ENCODE measurements around the gene MCC. TPM values are rescaled to one million over a fixed set of nuclear protein-coding genes. Genes with fewer than 3 reads are reported as not detected.

MCC gene
- total and polyA plus RNA-seq, 2 of the 4 experiments (the other 2 are of a cell fraction): 5.0 to 20.6 TPM

DNA sequence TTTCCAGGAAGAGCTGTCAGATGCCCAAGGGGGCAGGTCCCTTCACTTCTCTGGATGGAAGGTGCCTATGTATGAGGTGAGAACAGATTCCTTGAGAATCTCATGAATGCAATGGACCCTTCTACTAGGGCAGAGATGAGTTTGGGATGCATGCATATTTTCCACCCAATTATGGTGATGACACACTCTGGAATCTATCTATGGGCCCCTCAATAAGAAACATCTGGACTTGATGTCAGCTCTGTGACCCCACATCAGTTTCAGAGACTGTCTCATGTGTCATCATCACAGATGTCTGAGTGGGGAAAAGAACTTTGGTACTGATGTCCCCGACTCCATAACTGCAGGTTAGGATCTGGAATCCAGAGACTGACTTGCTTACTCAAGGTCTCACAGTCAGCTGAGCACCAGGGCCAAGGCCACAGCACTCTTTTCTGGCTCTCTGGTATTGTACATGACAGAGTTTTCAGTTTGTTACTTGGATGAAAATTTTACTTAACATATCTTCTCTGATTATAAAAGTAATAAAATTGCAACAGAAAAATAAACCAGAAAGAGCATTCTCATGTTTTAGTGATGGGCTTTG lies 334.6 kb downstream of the MCC start:
- Histone ChIP-seq H4K20me1 (ENCODE audit: insufficient read depth, low read length) (no peaks in the 10 kb centered on the region; the same call in 1 of the 2 replicates), H2BK5ac (ENCODE audit: low read depth, low read length, poor library complexity, severe bottlenecking) (no peak overlapping the region), H3K4me1 (ENCODE audit: control insufficient read depth, insufficient read depth, low read length) (peaks cover 15% of the 10 kb centered on the region), H3K79me1 (ENCODE audit: low read depth in 1 of 2, low read length in 2 of 2) (peaks cover 0 to 14% of the 10 kb centered on the region in 2 experiments; a peak in 2 of 4 replicates), H2AFZ (replicated peaks; ENCODE audit: low read length, poor library complexity) (no peak overlapping the region), H4K91ac (ENCODE audit: insufficient read depth, low read depth, low read length) (0 out of 2 replicates have a peak overlapping the region, but pooled peaks have one; percentile 17), H3K23ac (ENCODE audit: low read depth, low read length) (0 out of 2 replicates have a peak overlapping the region, but pooled peaks have one; percentile 34), H3K9me3 (ENCODE audit: control insufficient read depth, insufficient read depth, low read length) (no peaks in the 10 kb centered on the region), H3K56ac (ENCODE audit: extremely low read depth, insufficient read depth, low read length) (no peak overlapping the region), H2BK120ac (ENCODE audit: low read depth, low read length) (no peak overlapping the region), H3K4ac (ENCODE audit: low read depth, low read length) (0 out of 2 replicates have a peak overlapping the region, but pooled peaks have one; percentile 21), H2BK15ac (ENCODE audit: low read depth, low read length) (0 out of 3 replicates have a peak overlapping the region, but pooled peaks have one; percentile 2), H3K4me3 (ENCODE audit: insufficient read depth, low read depth, low read length) (no peak overlapping the region), H2AK5ac (ENCODE audit: low read depth, low read length) (0 out of 2 replicates have a peak overlapping the region, but pooled peaks have one; percentile 21), H3K36me3 (ENCODE audit: control insufficient read depth, insufficient read depth, low read length) (peaks cover 5% of the 10 kb centered on the region), H4K5ac (ENCODE audit: low read depth, low read length) (no peak overlapping the region; the same call in 1 of the 2 replicates), H3K9ac (ENCODE audit: low read depth, low read length) (no peak overlapping the region), H3K18ac (ENCODE audit: low read depth, low read length) (no peak overlapping the region; the same call in 1 of the 2 replicates), H3K14ac (replicated peaks; ENCODE audit: low read depth, low read length) (no peak overlapping the region; the same call in 1 of the 2 replicates), H3K27me3 (ENCODE audit: control insufficient read depth, insufficient read depth, low read length) (no peaks in the 10 kb centered on the region), H2AK9ac (replicated peaks; ENCODE audit: low read depth, low read length, poor library complexity) (no peak overlapping the region), H3K9me1 (ENCODE audit: insufficient read depth, low read length) (peaks cover 9% of the 10 kb centered on the region; the same call in 1 of the 2 replicates), H3K4me2 (ENCODE audit: low read depth, low read length) (no peak overlapping the region), H2BK20ac (ENCODE audit: low read depth, low read length) (no peak overlapping the region), H4K8ac (ENCODE audit: low read depth in 2 of 2, low read length in 2 of 2) (no peak overlapping the region), H3K27ac (ENCODE audit: insufficient read depth, low read length) (no peak overlapping the region)
- dilution Hi-C loops (cut with HindIII; ENCODE audit: low sequenced_read_pairs, unreplicated experiment) (no loop called here), intact Hi-C loops (cut with micrococcal nuclease) (no loop called here), in situ Hi-C loops (cut with MboI; ENCODE audit: low sequenced_read_pairs) (no loop called here)
- DNase-seq (peak; percentile 59), ATAC-seq (ENCODE audit: low read depth) (peak; percentile 55)
- no CpG with 5 or more reads among the region's 1 CpG for WGBS, 2 experiments (ENCODE audit: extremely low coverage in 2 of 2, insufficient read length in 1 of 2)
- BruUV-seq (replicated peaks): no TSS peak
- ChIA-PET CTCF (no interaction called here), POLR2A (ENCODE audit: unreplicated experiment) (no interaction called here)
- no peak for TF ChIP-seq CEBPB (IDR thresholded peaks at IDR 0.05; ENCODE audit: low read depth, low read length)
- TF ChIP-seq RCOR1 (IDR thresholded peaks at IDR 0.05; ENCODE audit: insufficient replicate concordance, low read length): no peak
- TF ChIP-seq, protein P1, sequence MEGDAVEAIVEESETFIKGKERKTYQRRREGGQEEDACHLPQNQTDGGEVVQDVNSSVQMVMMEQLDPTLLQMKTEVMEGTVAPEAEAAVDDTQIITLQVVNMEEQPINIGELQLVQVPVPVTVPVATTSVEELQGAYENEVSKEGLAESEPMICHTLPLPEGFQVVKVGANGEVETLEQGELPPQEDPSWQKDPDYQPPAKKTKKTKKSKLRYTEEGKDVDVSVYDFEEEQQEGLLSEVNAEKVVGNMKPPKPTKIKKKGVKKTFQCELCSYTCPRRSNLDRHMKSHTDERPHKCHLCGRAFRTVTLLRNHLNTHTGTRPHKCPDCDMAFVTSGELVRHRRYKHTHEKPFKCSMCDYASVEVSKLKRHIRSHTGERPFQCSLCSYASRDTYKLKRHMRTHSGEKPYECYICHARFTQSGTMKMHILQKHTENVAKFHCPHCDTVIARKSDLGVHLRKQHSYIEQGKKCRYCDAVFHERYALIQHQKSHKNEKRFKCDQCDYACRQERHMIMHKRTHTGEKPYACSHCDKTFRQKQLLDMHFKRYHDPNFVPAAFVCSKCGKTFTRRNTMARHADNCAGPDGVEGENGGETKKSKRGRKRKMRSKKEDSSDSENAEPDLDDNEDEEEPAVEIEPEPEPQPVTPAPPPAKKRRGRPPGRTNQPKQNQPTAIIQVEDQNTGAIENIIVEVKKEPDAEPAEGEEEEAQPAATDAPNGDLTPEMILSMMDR (conservative IDR thresholded peaks at IDR 0.05; ENCODE audit: low read depth, low read length): no peak
- TF ChIP-seq, protein P2, sequence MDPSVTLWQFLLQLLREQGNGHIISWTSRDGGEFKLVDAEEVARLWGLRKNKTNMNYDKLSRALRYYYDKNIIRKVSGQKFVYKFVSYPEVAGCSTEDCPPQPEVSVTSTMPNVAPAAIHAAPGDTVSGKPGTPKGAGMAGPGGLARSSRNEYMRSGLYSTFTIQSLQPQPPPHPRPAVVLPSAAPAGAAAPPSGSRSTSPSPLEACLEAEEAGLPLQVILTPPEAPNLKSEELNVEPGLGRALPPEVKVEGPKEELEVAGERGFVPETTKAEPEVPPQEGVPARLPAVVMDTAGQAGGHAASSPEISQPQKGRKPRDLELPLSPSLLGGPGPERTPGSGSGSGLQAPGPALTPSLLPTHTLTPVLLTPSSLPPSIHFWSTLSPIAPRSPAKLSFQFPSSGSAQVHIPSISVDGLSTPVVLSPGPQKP (IDR thresholded peaks at IDR 0.05; ENCODE audit: borderline replicate concordance, low read depth, low read length): no peak
- TF ChIP-seq POLR2A (IDR thresholded peaks at IDR 0.05; ENCODE audit: low read depth, low read length): no peak
- TF ChIP-seq RFX5 (IDR thresholded peaks at IDR 0.05; ENCODE audit: low read depth, low read length): no peak
- no peak for TF ChIP-seq CHD1 (IDR thresholded peaks at IDR 0.05; ENCODE audit: low read depth, low read length)
- TF ChIP-seq BHLHE40 (IDR thresholded peaks at IDR 0.05; ENCODE audit: low read depth, low read length): no peak
